Activated CD4-positive, CD25-positive, alpha-beta regulatory T cell (primary cell): ENCODE data around the gene DISP3.

Source experiments
- DNase-seq, 4 experiments: peaks; one replicate each; lab custom pipeline; 2025; lab: John Stamatoyannopoulos, UW

The DISP3 gene

DNA sequence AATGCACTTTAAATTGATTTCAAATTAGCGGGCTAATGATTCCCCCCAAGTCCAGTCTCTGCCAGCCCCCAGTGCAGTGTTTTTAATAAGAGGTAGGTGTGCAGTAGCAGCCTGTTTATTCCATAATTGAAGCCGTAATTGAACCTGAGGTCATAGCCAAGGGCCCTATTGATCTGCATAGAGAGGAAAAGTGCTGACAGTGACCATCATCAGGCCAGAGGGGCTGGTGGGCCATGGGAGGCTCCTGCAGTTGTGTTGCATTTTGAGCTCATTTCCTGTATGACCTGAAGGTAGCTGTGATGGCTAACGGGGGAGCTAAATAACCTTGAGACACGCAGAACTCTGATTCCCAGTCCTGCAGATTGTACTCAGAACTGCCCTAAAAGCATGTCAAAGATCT, 67.5 kb downstream of the DISP3 start:
- DNase-seq, result no peak

DNA sequence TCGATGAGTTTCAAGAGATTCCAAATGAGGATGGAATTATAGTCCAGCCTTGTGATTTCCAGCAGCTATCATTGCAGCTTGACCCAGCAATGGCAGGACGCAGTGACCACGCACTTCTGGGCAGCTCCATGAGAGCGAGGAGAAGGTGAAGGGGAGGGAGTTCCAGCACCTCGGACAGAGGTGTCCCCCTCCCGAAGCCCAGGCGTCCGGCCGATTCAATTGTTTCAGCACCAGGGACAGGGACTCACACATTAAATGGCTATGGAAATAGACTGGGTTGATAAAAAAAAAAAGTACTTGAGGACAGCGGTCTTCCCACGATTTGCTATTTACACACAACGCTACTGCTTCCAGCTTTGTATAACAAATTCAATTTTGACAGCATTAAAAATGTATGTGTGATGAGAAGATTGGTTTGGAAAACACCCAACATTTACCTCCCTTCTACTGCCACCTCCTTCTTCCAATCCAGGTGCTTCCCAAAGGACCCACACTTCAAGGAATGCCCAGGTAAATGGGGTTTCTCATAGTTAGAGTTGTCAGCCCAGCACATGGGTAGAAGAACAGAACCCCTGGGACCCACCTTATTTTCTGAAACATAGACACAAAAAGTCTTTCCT, 71.8 kb downstream of the DISP3 start:
- DNase-seq, result peak in 1 of 4 experiments; percentile 4

DNA sequence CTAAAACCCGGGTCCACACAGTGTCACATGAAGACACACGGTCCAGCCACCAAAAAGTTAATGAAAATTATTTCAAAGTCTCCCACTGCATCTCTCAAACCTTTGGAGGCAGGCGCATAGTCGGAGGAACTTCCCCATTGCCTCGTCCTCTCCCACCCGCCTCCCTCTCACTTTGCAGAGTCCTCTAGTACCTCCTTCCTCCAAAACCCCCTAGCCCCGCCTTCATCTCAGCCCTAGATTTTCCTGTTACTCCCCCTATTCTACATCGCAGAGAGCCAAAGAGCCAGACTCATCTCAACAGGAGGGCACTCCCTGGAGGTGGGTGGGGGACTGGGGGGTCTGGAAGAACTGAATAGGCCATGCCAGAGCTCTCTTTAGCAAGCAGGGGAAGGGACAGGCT, 79.3 kb downstream of the DISP3 start:
- DNase-seq, result no peak

DNA sequence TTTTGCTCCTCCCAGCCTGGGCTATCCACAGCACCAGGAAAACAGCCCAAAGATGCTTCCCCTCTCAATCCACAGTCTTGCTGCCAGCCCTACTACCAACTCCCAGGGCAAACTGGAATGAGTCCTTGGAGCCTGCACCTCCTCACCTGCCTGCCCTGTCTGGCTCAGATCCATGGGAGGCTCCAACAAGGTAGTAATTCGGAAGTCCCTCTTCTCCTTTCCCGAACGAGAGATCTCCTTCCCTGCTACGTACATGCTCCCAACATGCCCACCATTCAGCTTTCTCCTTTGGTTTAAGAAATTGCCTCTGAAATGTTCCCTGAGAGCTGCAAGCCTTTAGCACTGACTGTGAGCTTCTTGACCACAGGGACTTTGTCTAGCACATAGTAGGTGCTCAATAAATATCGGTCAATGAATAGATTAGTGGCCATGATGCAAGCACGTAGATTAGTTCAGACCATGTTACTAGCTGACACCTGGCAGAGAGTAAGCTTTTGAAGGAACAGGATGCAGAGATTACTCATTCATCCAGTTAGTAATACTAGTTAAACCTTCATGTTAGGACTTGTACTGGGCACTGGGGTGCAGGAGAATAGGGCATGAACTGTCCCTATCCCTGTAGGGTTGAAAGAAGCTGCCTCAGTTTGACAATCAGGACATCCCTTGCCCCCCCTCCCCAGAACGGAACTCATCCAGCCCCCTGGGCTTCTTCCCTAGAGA, 80.1 kb downstream of the DISP3 start:
- no peak for DNase-seq

DNA sequence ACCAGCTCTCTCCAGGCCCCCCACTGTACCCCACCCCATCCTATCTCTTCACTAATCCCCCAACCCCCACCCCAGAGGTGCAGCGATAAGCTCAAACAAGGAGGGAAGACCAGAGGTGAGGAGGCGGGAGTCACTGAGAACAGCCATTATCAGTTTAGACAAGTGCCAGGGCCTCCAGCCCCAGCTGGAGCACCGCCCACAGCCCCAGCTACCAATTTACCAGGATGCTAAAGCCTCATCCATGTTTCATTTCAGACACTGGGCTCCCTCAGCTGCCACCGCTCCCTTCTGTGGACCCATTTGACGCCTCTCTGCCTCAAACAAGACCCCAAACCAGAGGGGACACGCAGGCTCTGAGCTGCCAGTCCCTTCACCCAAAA, 80.6 kb downstream of the DISP3 start:
- DNase-seq, result no peak

DNA sequence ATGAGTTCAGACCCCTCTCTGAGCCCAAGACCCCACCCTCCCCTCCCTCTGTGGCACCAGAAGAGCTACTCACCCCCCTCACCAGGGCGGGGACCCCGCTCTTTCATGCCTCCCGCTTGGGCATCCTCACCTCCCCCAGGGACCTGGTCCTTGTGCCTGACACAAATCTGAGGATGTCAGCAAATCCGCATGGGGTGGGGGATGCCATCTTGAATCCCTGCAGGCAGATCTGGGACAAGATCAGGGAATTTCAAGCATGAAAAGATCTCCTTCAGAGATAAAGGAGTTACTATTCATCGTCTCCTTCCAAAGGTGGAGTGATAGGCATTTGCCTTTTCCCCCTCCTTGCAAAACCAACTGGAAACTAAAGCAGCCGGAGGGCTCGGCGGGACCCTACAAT, 81.1 kb downstream of the DISP3 start:
- no peak for DNase-seq

DNA sequence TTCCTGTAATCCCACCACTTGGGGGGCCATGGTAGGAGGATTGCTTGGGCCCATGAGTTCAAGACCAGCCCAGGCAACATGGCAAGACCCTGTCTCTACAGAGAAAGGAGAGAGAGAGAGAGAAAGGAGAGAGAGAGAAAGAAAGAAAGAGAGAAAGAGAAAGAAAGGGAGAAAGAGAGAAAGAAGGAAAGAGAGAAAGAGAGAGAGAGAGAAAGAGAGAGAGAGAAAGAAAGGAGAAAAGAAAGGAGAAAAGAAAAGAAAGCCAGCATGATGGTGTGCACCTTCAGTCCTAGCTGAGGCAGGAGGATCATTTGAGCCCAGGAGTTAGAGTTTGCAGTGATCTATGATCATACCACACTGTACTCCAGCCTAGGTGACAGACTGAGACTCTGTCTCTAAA, 82.8 kb downstream of the DISP3 start:
- DNase-seq, result no peak

DNA sequence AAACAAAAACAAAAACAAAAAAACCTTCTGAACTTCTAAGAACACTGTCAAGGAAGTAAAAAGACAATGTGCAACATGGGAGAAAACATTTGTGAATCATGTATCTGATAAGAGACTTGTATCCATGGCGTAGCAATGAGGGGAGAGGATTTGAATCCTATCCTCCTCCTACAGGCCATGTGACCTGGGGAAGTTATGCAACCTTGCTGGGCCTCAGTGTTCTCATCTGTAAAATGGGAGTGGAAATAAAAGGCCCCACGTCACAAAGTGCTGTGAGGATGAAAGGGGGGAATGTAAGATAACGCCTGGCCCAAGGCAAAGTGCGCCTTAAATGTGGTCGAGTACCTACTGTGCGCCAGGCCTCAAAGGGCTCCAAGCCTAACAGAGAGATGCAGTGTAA, 83.7 kb downstream of the DISP3 start:
- no peak for DNase-seq

DNA sequence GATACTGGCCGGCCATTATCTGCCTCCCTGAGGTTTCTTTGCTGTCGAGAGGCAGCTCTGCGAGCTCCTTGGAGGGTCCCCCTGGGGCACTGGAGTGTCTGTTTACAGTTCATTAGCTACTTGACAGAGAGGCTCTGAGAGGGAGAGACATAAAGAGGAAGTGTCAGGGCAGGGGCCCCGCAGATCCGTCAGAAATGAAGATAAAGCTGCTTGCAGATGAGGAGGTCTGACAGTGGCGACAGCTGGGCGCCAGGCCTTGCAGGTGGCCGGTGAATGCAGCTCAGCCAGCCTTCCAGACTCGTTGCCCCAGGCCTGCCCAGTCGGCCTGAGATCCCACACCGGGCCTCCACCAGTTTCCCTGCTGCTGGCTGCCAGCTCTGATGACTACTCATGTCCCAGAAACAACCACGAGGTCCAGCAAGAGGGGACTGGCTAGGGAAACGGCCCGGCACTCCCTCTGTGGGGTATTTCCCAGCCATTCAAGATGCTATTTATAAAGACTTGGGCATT, 84.7 kb downstream of the DISP3 start:
- no peak for DNase-seq

DNA sequence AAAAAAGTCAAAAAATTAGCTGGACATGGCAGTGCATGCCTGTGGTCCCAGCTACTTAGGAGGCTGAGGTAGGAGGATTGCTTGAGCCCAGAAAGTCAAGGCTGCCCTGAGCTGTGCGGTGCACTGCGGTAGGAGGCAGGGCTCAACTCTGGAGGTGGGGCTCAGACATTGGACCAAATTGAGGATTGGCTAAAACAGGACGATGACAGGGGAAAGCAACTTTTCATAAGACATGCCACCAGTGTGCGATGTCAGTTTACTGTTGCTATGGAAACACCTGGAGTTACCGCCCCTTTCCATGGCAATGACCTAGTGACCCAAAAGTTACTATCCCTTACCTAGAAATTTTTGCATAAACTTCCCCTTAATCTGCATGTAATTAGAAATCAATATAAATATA, 85.3 kb downstream of the DISP3 start:
- DNase-seq, result no peak

DNA sequence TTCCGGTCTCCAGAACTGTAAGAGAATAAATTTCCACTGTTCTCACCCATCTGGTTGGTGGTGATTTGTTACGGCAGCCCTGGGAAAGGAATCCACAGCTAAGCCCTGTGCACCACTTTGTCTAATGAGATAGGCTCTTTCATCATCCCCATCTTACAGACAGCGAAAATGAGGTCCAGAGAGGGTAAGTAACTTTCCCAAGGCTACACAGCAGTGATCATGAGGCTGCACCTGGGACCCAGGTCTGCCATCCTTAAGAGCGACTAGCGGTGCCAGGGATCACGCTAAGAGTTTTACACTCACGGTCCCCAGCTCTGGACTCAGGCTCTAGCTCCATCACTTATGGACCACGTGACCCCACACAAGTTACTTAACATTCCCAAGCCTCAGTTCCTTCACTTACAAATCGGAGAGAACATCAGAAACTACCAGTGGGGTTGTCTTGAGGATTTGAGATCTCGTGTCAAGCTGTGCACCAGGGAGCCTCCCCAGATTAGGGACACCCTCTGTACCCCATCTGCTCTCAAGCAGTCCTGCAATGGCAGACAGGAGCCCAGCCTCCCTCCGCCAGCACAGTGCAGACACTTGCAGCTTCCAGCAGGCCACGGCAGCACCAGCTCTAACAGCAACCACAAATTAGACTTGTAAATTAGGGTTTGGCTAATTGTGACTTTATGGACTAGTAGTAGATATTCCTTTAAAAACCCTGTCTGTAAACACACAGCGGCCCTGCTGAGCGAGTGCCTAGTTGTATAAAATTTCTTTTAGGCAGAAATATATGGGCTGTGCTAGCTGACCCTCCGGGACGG, 87.3 kb downstream of the DISP3 start:
- no peak for DNase-seq

DNA sequence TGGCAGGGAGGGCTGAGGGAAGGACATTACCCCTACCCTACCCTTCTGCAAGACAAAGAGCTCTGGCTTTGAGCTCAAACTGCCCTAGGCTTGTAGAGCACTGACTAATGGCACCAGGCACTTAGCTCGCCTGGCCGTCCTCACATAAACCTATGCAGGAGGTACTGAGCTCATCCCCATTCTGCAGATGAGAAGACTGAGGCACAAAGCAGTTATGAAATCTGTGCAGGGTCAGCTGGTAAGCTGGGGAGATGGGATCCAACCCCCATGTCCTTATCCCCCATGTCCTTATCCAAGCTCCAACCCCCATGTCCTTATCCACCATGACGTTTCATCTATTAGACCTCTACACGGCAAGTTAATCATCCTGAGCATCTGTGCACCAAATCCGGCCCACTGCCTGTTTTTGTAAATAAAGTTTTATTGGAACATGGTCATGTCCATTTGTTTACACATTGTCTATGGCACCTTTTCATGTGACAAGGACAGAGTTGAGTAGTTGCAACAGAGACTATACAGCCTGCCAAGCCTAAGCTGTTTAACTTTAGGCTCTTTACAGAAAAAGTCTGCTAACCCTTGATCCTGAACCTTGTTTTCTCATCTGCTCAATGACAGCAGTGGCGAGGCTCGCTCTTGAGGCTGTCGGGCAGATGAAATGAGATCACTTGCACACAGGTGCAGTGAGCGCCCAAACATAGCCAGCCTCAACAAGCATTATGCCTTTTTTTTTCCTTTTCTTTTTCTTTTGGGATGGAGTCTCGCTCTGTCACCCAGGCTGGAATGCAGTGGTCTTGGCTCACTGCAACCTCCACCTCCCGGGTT, 88.5 kb downstream of the DISP3 start:
- DNase-seq, result no peak

DNA sequence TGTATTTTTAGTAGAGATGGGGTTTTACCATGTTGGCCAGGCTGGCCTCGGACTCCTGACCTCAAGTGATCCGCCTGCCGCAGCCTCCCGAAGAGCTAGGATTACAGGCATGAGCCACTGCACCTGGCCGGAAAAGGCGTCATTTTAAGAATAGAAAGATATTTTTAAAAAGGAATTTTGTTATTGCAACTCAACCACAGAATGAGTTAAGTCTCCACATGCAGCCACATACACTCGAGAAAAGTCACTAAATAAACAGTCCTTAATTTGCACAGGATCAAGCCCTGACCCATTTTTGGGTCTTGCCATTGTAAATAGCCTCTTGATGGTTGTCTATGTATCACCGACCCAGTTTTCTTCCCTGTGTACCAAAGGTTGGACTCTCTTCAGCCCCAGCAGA, 89.7 kb downstream of the DISP3 start:
- DNase-seq, result no peak

DNA sequence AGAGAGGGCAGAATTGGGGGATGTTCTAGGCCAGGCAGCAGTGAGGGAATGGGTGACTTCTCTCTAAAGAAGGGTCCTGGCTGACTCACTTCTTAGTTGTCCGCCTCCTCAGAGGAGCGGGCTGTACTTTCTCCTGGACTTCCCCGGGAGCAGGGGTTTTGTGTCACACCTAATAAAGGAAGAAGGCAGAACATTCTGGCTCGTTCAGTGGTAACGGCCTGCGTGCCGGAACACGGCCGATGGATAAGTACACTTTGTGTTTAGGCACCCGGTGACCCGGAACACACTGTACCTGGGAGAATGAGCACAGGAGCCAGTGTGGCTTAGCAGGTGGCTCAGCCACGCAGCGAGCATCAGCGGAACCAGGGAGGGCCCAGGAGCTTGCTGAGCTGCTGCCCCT, 90.6 kb downstream of the DISP3 start:
- no peak for DNase-seq

DNA sequence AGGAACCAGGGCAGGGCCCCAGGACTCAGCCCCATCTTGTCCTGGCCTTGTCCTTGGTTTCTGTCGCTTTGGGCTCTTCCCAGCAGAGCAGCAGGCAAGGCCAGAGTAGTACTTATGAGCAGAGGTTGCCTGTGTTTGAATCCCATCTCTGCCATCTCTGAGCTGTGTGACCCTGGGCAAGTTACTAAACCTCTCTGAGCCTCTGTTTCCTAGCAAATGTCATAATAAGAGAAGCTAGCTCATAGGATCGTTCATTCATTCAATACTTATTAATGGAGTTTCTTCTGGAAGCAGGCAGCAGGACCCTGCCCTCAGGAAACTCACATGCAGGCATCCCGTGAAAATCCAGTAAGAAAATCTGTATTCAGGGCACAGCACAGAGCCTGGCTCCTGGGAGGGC, 91.0 kb downstream of the DISP3 start:
- no peak for DNase-seq

DNA sequence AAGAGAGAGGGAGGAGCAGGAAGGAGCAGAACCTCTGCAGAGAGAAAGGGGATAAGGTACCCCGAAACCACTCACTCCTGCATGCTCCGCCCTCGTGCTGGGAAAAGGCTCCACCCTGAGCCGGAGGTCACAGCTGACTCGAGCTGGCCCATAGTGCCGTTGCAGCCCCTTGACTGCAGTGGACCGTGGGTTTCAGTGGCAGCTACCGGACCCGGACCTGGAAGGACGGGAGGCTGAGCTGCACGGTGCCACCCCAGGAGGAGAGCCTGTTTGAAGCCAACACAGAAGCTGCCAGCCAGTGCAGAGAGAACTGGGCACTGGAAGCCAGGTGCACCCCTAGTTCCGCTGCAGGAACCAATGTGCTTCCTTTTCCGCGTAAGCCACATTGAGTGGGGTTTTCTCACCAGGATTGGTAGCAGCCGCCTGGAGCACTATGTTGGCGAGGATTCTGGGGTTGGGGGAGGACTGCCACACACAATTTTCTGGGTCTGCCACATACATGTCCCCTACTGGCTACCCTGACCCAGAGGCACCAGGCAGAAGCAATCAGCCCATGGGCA, 91.9 kb downstream of the DISP3 start:
- no peak for DNase-seq

DNA sequence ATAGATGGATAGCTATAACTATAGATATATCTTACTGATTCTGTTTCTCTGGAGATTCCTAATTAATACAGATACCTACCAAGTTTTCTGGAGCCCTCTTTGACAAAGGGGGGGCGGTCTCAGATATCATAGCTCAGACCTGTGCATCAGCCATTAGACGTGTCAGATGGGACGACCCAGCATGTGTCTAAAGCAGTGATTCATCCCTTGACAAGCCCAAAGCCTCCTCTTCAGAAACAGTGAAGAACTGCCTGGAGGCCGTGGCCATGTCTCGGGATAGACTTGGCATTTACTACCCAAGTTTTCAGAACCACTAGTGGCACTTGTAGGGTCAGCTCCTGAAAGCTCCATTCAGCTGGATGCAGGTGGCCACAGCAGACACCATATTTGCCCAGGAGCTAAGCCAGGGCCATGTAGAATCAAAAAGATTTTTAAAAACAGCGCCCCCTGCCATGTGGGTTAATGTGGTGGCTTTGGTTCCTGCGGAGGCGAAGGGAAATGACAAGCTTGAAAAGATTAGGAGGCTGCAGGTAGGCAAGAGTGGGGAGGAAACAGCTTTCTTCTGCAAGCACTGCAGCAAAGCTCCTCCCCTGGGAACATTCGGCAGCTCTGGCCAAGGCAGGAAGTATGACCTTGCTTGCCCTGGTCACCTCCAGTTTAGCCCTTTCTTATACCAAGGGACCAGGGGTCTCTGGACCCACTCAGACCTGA, 93.1 kb downstream of the DISP3 start:
- DNase-seq, result no peak

DNA sequence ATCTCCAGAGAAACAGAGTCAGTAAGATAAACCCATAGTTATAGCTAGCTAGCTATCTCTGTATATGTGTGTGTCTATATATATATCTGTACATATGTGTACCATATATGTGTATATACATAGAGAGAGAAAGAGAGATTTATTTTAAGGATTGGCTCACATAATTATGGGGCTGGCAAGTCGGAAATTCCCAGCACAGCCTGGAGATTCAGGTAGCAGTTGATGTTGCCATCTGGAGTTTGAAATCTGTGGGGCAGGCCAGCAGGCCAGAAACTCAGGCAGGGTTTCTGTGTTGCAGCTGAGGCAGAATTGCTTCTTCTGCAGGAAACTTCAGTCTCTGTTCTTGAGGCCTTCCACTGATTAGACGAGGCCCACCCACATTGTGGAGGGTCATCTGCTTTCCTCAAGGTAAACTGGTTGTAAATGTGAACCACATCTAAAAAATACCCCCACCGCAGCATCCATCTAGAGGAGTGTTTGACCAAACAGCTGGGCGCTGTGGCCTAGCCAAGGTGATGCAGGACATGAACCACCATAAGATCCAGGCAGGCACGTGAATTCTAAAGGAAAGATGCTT, 94.2 kb downstream of the DISP3 start:
- no peak for DNase-seq

DNA sequence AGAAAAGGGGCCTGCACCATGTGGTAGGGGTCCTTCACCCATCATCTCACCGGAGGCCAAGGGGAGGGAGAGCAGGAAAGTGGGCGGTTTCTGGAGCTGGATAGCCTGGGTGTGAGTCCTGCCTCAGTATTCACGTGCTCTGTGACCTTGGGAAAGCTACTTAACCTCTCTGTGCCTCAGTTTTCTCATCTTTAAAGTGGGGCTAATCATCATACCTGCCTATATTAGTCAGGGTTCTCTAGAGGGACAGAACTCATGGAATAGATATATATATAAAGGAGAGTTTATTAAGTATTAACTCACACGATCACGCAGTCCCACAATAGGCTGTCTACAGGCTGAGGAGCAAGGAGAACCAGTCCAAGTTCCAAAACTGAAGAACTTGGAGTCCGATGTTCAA, 96.6 kb downstream of the DISP3 start:
- no peak for DNase-seq

DNA sequence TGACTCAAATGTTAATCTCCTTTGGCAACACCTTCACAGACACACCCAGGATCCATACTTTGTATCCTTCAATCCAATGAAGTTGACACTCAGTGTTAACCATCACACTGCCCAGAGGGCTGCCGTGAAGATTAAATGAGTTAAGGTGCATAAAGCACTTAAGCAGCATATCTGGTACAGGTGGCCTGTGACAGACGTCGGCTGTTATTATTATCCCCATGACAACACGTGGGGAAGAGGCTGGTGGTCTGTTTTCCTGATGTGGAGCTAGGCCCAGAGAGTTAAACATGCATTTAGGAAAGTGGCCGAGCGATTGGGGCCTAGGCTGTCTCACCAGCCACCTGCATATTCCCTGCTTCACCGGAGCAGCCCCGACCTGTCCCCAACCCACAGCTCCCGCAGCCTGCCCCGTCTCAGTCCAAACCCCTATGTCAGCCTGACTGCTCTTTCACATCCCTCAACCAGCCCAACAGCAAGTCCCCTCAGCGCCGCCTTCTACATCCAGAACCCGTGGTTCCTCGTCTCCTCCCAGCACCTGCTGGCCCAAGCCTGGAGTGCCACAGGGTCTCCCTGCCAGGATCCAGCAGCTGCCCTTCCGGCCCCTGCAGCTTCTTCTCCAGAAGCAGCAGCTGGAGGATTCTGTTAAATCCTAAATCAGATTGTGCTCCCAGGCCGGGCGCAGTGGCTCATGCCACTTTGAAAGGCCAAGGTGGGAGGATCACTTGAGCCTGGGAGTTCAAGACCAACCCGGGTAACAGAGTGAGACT, 97.3 kb downstream of the DISP3 start:
- DNase-seq, result no peak
